ENCODE measurements around the gene MATCAP1. TPM values are rescaled to one million over a fixed set of nuclear protein-coding genes. Genes with fewer than 3 reads are reported as not detected.

Gene MATCAP1
- total and polyA plus RNA-seq, 2 of the 13 experiments (the other 11 are each of a cell fraction or from before 2014, with no cell fraction given) = 11.2 to 24.5 TPM

DNA sequence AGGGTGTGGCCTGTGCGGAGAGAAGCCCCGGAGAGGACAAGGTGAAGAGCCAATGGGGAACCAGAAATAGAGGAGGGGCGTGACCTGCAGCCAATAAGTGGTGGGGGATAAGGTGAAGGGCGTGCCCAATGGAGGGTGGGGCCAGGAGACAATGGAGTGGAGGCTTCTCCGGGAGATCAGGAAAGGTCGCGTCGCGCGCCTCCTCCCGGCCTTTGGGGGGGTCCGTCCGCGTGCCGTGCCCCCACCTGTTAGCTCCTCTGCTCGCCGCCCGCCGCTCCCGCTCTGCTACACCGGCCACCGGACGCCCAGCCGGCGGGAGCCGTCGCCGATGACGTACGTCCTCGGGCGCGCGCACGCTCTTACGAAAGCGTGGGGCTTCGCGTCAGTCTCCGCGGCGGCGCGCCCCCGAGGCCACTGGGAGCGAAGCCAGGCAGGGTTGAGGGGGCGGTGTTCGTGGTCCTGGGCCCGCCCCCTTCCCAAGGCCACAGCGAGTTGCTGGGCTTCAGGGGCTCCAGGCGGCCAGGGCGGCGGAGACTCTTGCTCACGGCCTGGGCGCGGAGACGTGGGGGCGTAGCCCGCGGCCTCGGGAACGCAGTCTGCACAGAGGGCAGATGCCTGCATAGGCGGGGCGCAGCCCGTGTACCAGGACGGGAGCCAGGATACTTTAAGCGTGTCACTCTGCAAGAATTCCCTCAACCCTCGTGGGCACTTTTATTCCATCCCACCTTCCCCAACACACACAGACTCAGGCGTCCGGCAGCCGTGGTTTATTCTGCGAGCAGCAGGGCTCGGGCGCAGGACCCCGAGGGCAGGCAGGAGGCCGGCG is at the start of gene MATCAP1 (continued):
- TF ChIP-seq, protein P1, sequence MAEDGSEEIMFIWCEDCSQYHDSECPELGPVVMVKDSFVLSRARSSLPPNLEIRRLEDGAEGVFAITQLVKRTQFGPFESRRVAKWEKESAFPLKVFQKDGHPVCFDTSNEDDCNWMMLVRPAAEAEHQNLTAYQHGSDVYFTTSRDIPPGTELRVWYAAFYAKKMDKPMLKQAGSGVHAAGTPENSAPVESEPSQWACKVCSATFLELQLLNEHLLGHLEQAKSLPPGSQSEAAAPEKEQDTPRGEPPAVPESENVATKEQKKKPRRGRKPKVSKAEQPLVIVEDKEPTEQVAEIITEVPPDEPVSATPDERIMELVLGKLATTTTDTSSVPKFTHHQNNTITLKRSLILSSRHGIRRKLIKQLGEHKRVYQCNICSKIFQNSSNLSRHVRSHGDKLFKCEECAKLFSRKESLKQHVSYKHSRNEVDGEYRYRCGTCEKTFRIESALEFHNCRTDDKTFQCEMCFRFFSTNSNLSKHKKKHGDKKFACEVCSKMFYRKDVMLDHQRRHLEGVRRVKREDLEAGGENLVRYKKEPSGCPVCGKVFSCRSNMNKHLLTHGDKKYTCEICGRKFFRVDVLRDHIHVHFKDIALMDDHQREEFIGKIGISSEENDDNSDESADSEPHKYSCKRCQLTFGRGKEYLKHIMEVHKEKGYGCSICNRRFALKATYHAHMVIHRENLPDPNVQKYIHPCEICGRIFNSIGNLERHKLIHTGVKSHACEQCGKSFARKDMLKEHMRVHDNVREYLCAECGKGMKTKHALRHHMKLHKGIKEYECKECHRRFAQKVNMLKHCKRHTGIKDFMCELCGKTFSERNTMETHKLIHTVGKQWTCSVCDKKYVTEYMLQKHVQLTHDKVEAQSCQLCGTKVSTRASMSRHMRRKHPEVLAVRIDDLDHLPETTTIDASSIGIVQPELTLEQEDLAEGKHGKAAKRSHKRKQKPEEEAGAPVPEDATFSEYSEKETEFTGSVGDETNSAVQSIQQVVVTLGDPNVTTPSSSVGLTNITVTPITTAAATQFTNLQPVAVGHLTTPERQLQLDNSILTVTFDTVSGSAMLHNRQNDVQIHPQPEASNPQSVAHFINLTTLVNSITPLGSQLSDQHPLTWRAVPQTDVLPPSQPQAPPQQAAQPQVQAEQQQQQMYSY (CRISPR knock-in tag; IDR thresholded peaks at IDR 0.05) = no peak
- peak; percentile 88 for TF ChIP-seq TMF1 (CRISPR knock-in tag; IDR thresholded peaks at IDR 0.05; ENCODE audit: low read depth)
- TF ChIP-seq PLRG1 (conservative IDR thresholded peaks at IDR 0.05) = no peak
- TF ChIP-seq ZNF251 (CRISPR knock-in tag; IDR thresholded peaks at IDR 0.05) = no peak
- no peak for TF ChIP-seq SCMH1 (CRISPR knock-in tag; IDR thresholded peaks at IDR 0.05; ENCODE audit: borderline replicate concordance)
- TF ChIP-seq ZIK1 (CRISPR knock-in tag; IDR thresholded peaks at IDR 0.05; ENCODE audit: borderline replicate concordance, low read depth) = no peak; the same call in 1 of the 2 replicates
- TF ChIP-seq ZNF574 (CRISPR knock-in tag; IDR thresholded peaks at IDR 0.05) = peak; percentile 47
- peak; percentile 74 for TF ChIP-seq DRAP1 (CRISPR knock-in tag; IDR thresholded peaks at IDR 0.05)
- peak; percentile 15 for TF ChIP-seq TBL1XR1 (IDR thresholded peaks at IDR 0.05; ENCODE audit: borderline replicate concordance, low read length, partially characterized antibody)
- TF ChIP-seq ZSCAN25 (CRISPR knock-in tag; IDR thresholded peaks at IDR 0.05) = peak; percentile 77; the same call in 1 of the 2 replicates
- no peak; the same call in 1 of the 2 replicates for TF ChIP-seq BRD4 (CRISPR knock-in tag; IDR thresholded peaks at IDR 0.05)
- TF ChIP-seq SAFB2 (CRISPR knock-in tag; IDR thresholded peaks at IDR 0.05; ENCODE audit: borderline replicate concordance, low read depth) = peak; percentile 83; the same call in 1 of the 2 replicates
- no peak for TF ChIP-seq ZEB1 (IDR thresholded peaks at IDR 0.05; ENCODE audit: insufficient replicate concordance, low read depth)
- TF ChIP-seq MLXIP (CRISPR knock-in tag; IDR thresholded peaks at IDR 0.05; ENCODE audit: borderline replicate concordance) = no peak
- peak; percentile 34; the same call in 1 of the 2 replicates for TF ChIP-seq SOX13 (IDR thresholded peaks at IDR 0.05)
- peak in 1 of 2 experiments; percentile 78; a peak in 2 of 4 replicates for TF ChIP-seq SOX13 (CRISPR knock-in tag; conservative IDR thresholded peaks at IDR 0.05 in 1 of 2, IDR thresholded peaks at IDR 0.05 in 1 of 2)
- TF ChIP-seq, protein P2, sequence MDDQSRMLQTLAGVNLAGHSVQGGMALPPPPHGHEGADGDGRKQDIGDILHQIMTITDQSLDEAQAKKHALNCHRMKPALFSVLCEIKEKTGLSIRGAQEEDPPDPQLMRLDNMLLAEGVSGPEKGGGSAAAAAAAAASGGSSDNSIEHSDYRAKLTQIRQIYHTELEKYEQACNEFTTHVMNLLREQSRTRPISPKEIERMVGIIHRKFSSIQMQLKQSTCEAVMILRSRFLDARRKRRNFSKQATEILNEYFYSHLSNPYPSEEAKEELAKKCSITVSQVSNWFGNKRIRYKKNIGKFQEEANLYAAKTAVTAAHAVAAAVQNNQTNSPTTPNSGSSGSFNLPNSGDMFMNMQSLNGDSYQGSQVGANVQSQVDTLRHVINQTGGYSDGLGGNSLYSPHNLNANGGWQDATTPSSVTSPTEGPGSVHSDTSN (CRISPR knock-in tag; IDR thresholded peaks at IDR 0.05; ENCODE audit: borderline replicate concordance) = 0 out of 2 replicates have a peak, but pooled peaks have one; percentile 18

All from HepG2 (cell line).